ENCODE data around the gene GCNA.

GRCh38 chrX:71579990-71580380, 1.7 kb downstream of the GCNA start:
- no peak for TF ChIP-seq CTCF (optimal IDR thresholded peaks at IDR 0.05 in 1 of 3, IDR thresholded peaks at IDR 0.05 in 1 of 3, conservative IDR thresholded peaks at IDR 0.05 in 1 of 3; ENCODE audit: extremely low read depth in 1 of 3, insufficient read depth in 2 of 3, low read length in 3 of 3)
- TF ChIP-seq EZH2 (IDR thresholded peaks at IDR 0.05; ENCODE audit: low read length), result no peak

Measured in keratinocyte (primary cell).